Gastrocnemius medialis (tissue), 4 donors: ENCODE results near the gene KCMF1.

Experiments used
- CTCF ChIP-seq, 5 experiments: fragments of 450-650 bp in 3 of 5; fragments of 200-600 bp in 2 of 5; sonication (generic) in 2 of 5; IDR thresholded peaks in 4 of 5; conservative IDR thresholded peaks in 1 of 5; 1 replicate in 4 of 5; 2 replicates in 1 of 5; pipeline ENCODE4 v1.5.1; 2016 to 2019; ENCODE audit warnings: antibody characterized with exemption in 5 of 5, mild to moderate bottlenecking in 3 of 5, moderate library complexity in 3 of 5
- POLR2A ChIP-seq, 2 donors: fragments of 450-650 bp; IDR thresholded peaks; one replicate each; pipeline ENCODE4 v1.6.1; 2017; ENCODE audit warnings: antibody characterized with exemption in 2 of 2, mild to moderate bottlenecking in 2 of 2, moderate library complexity in 2 of 2

GRCh38 chr2:84996909-84997308 is 25.9 kb downstream of the KCMF1 start:
- no peak for TF ChIP-seq POLR2A (IDR thresholded peaks at IDR 0.05)
- TF ChIP-seq CTCF (IDR thresholded peaks at IDR 0.05 in 4 of 5, conservative IDR thresholded peaks at IDR 0.05 in 1 of 5), result no peak
